Neuronal stem cell (in vitro differentiated cells): ENCODE results near the gene FAM98C.

Experiments used
- DNase-seq: peaks from one replicate; pipeline ENCODE4 v3.0.0-alpha.2; 2013; ENCODE audit warnings: low spot score
- H2AFZ ChIP-seq: one replicate; pipeline ENCODE4 v1.6.1; 2013; ENCODE audit warnings: mild to moderate bottlenecking, low read length, inconsistent platforms
- H2AK5ac ChIP-seq: 2 replicates; pipeline ENCODE4 v1.6.1; 2013; ENCODE audit warnings: low read depth, mild to moderate bottlenecking, inconsistent platforms, low read length, moderate library complexity, mixed read lengths
- H2BK120ac ChIP-seq: 2 replicates; pipeline ENCODE4 v1.6.1; 2013; ENCODE audit warnings: low read depth, mild to moderate bottlenecking, inconsistent platforms, low read length, moderate library complexity, mixed read lengths
- H2BK12ac ChIP-seq: one replicate; pipeline ENCODE4 v1.6.1; 2013; ENCODE audit warnings: low read length, inconsistent platforms
- H2BK15ac ChIP-seq: 2 replicates; pipeline ENCODE4 v1.6.1; 2013; ENCODE audit warnings: mild to moderate bottlenecking, low read length, inconsistent platforms, mixed read lengths
- H2BK5ac ChIP-seq: one replicate; pipeline ENCODE4 v1.6.1; 2013; ENCODE audit warnings: inconsistent platforms, mild to moderate bottlenecking, low read length, moderate library complexity
- H3K14ac ChIP-seq: one replicate; pipeline ENCODE4 v1.6.1; 2013; ENCODE audit warnings: low read length, inconsistent platforms
- H3K18ac ChIP-seq: 2 replicates; pipeline ENCODE4 v1.6.1; 2013; ENCODE audit warnings: low read length, inconsistent platforms
- H3K23ac ChIP-seq: 2 replicates; pipeline ENCODE4 v1.6.1; 2013; ENCODE audit warnings: low read depth, mild to moderate bottlenecking, mixed read lengths, low read length, inconsistent platforms; ENCODE audit not compliant: poor library complexity
- H3K27ac ChIP-seq: replicated peaks from 3 replicates; pipeline ENCODE4 v1.5.1; 2013; ENCODE audit warnings: low read length, inconsistent platforms
- H3K27me3 ChIP-seq, 3 experiments: 2 replicates each; pipeline ENCODE4 v1.6.1; 2013; ENCODE audit warnings: low read length in 3 of 3, mild to moderate bottlenecking in 2 of 3, inconsistent platforms in 1 of 3, low read depth in 1 of 3, mixed read lengths in 1 of 3, moderate library complexity in 1 of 3; ENCODE audit not compliant: control insufficient read depth in 3 of 3, insufficient read depth in 3 of 3
- H3K36me3 ChIP-seq, 2 donors: replicated peaks in 1 of 2; 2 replicates each; pipeline ENCODE4 v1.6.1; 2013; ENCODE audit warnings: low read length in 2 of 2; ENCODE audit not compliant: control insufficient read depth in 2 of 2, insufficient read depth in 2 of 2
- H3K4ac ChIP-seq: 2 replicates; pipeline ENCODE4 v1.6.1; 2013; ENCODE audit warnings: inconsistent platforms, mild to moderate bottlenecking, low read length, moderate library complexity
- H3K4me1 ChIP-seq, 2 donors: 1 replicate in 1 of 2; 2 replicates in 1 of 2; pipeline ENCODE4 v1.6.1; 2013; ENCODE audit warnings: low read length in 2 of 2, low read depth in 1 of 2; ENCODE audit not compliant: control insufficient read depth in 2 of 2, insufficient read depth in 1 of 2
- H3K4me2 ChIP-seq: one replicate; pipeline ENCODE4 v1.6.1; 2013; ENCODE audit warnings: mild to moderate bottlenecking, low read length, inconsistent platforms; ENCODE audit not compliant: insufficient read depth, poor library complexity, severe bottlenecking
- H3K4me3 ChIP-seq, 2 donors: 2 replicates each; pipeline ENCODE4 v1.5.1; 2013; ENCODE audit warnings: low read length in 2 of 2, mild to moderate bottlenecking in 2 of 2, inconsistent platforms in 1 of 2, moderate library complexity in 1 of 2
- H3K79me1 ChIP-seq: one replicate; pipeline ENCODE4 v1.6.1; 2013; ENCODE audit warnings: low read depth, mild to moderate bottlenecking, inconsistent platforms, low read length, moderate library complexity
- H3K9ac ChIP-seq: one replicate; pipeline ENCODE4 v1.6.1; 2013; ENCODE audit warnings: mild to moderate bottlenecking, low read depth, low read length, inconsistent platforms; ENCODE audit not compliant: poor library complexity
- H3K9me3 ChIP-seq, 2 donors: replicated peaks in 1 of 2; 2 replicates each; pipeline versions ENCODE3 to v1.6.1; 2013; ENCODE audit warnings: low read length in 2 of 2, mild to moderate bottlenecking in 2 of 2, inconsistent platforms in 1 of 2, low read depth in 1 of 2, mixed read lengths in 1 of 2, moderate library complexity in 1 of 2; ENCODE audit not compliant: control insufficient read depth in 2 of 2, insufficient read depth in 1 of 2
- H4K8ac ChIP-seq: one replicate; pipeline ENCODE4 v1.6.1; 2013; ENCODE audit warnings: low read depth, mild to moderate bottlenecking, inconsistent platforms, low read length, moderate library complexity
- H4K91ac ChIP-seq: one replicate; pipeline ENCODE4 v1.6.1; 2013; ENCODE audit warnings: low read length, low read depth, mild to moderate bottlenecking, inconsistent platforms; ENCODE audit not compliant: poor library complexity
- whole genome bisulfite sequencing, 2 donors: extraction: QIAGEN DNeasy Blood & Tissue Kit; methylation state at CpG; one replicate each; pipeline ENCODE4 v1.1.7; 2013; ENCODE audit warnings: missing lambda C conversion rate in 2 of 2, mixed read lengths in 1 of 2; ENCODE audit not compliant: insufficient read length in 2 of 2, insufficient replicate concordance in 1 of 2; ENCODE audit errors: extremely low coverage in 2 of 2; 5-methylcytosine and 5-hydroxymethylcytosine counted together

Gene FAM98C

GRCh38 chr19:38375098-38375493 is 27.8 kb upstream of the FAM98C start:
- Histone ChIP-seq H3K27ac (no peak overlapping the region), H4K8ac (no peak overlapping the region), H3K23ac (no peak overlapping the region), H3K36me3 (peaks cover 11 to 35% of the 10 kb centered on the region in 2 donors), H3K18ac (peak overlapping the region; percentile 97), H2BK5ac (no peak overlapping the region), H2BK120ac (no peak overlapping the region), H2BK15ac (peak overlapping the region; percentile 51), H3K4me2 (peak overlapping the region; percentile 72), H3K9me3 (no peaks in the 10 kb centered on the region), H2AFZ (peak overlapping the region; percentile 94), H4K91ac (no peak overlapping the region), H3K14ac (peak overlapping the region; percentile 86), H3K27me3 (peaks cover 0 to 11% (median 0%) of the 10 kb centered on the region in 3 experiments), H2AK5ac (no peak overlapping the region), H3K79me1 (peaks cover 10% of the 10 kb centered on the region), H3K9ac (peak overlapping the region; percentile 99), H3K4ac (no peak overlapping the region), H3K4me1 (peaks cover 8 to 9% of the 10 kb centered on the region in 2 donors), H3K4me3 (peak overlapping the region; percentile 76 to 91), H2BK12ac (no peak overlapping the region)
- no CpG with 5 or more reads among the region's 18 CpGs for WGBS, 2 donors
- DNase-seq = no peak

DNA sequence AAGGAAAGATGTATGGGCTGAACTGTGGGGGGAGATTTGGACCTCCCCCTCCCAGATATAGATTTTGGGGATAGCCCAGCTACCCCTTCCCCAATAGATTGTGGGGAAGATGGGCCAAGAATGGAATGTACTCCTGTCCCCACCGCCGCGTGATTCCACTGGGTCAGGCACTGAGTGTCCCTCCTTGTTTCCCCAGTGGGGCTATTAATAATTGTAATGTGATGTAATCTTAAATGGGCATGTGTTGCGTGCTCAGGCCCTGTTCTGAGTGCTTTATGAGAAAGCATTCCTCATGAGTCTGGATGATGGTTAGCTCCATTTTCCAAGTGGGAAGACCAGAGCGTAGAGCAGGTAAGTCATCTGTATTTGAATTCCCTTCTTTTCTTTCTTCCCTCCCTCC is 27.1 kb upstream of the FAM98C start:
- peaks cover 8 to 9% of the 10 kb centered on the region in 2 donors for H3K4me1 ChIP-seq
- H3K9ac ChIP-seq = no peak overlapping the region
- H3K27ac ChIP-seq = no peak overlapping the region
- peak overlapping the region; percentile 72 for H3K4me2 ChIP-seq
- no peak overlapping the region for H2BK12ac ChIP-seq
- H4K91ac ChIP-seq = no peak overlapping the region
- no peak for DNase-seq
- no peaks in the 10 kb centered on the region for H3K9me3 ChIP-seq
- no peak overlapping the region for H2AFZ ChIP-seq
- peaks cover 0 to 5% (median 0%) of the 10 kb centered on the region in 3 experiments for H3K27me3 ChIP-seq
- H2AK5ac ChIP-seq = no peak overlapping the region
- H2BK5ac ChIP-seq = no peak overlapping the region
- WGBS, 2 donors = no CpG with 5 or more reads among the region's 5 CpGs
- no peak overlapping the region for H2BK120ac ChIP-seq
- no peak overlapping the region for H2BK15ac ChIP-seq
- H3K79me1 ChIP-seq = peaks cover 10% of the 10 kb centered on the region
- H3K23ac ChIP-seq = no peak overlapping the region
- no peak overlapping the region for H3K14ac ChIP-seq
- no peak overlapping the region for H4K8ac ChIP-seq
- peak overlapping the region; percentile 76 to 91 for H3K4me3 ChIP-seq
- H3K4ac ChIP-seq = no peak overlapping the region
- H3K36me3 ChIP-seq = peaks cover 14 to 41% of the 10 kb centered on the region in 2 donors
- H3K18ac ChIP-seq = no peak overlapping the region

- Histone ChIP-seq H2AK5ac (no peak overlapping the region), H3K27me3 (peaks cover 0 to 4% (median 0%) of the 10 kb centered on the region in 3 experiments), H2BK15ac (no peak overlapping the region), H3K9me3 (no peaks in the 10 kb centered on the region), H3K14ac (no peak overlapping the region), H4K91ac (no peak overlapping the region), H3K4me3 (no peak overlapping the region), H3K23ac (no peak overlapping the region), H2BK5ac (no peak overlapping the region), H3K9ac (no peak overlapping the region), H2BK120ac (no peak overlapping the region), H4K8ac (no peak overlapping the region), H3K4me1 (peaks cover 8 to 9% of the 10 kb centered on the region in 2 donors), H3K27ac (no peak overlapping the region), H3K36me3 (peaks cover 23 to 49% of the 10 kb centered on the region in 2 donors), H3K4me2 (no peak overlapping the region), H3K79me1 (peaks cover 10% of the 10 kb centered on the region), H3K4ac (no peak overlapping the region), H2AFZ (no peak overlapping the region), H2BK12ac (no peak overlapping the region), H3K18ac (no peak overlapping the region)
- DNase-seq = no peak
- WGBS, 2 donors = no CpG with 5 or more reads among the region's 3 CpGs
Measured at GRCh38 chr19:38376576-38376975, 26.3 kb upstream of the FAM98C start.

- no peak overlapping the region for H2AK5ac ChIP-seq
- no peaks in the 10 kb centered on the region for H3K9me3 ChIP-seq
- H2AFZ ChIP-seq = no peak overlapping the region
- no peak overlapping the region for H3K18ac ChIP-seq
- H2BK15ac ChIP-seq = no peak overlapping the region
- no CpG with 5 or more reads among the region's 4 CpGs for WGBS, 2 donors
- H3K4me1 ChIP-seq = peaks cover 8 to 9% of the 10 kb centered on the region in 2 donors
- no peak overlapping the region for H4K91ac ChIP-seq
- H3K14ac ChIP-seq = no peak overlapping the region
- H3K27me3 ChIP-seq = no peaks in the 10 kb centered on the region
- H3K36me3 ChIP-seq = peaks cover 27 to 54% of the 10 kb centered on the region in 2 donors
- peaks cover 10% of the 10 kb centered on the region for H3K79me1 ChIP-seq
- no peak overlapping the region for H2BK12ac ChIP-seq
- no peak overlapping the region for H3K9ac ChIP-seq
- H3K4ac ChIP-seq = no peak overlapping the region
- H2BK5ac ChIP-seq = no peak overlapping the region
- DNase-seq = no peak
- H3K23ac ChIP-seq = no peak overlapping the region
- no peak overlapping the region for H3K4me2 ChIP-seq
- no peak overlapping the region for H3K27ac ChIP-seq
- H3K4me3 ChIP-seq = no peak overlapping the region
- H2BK120ac ChIP-seq = no peak overlapping the region
- H4K8ac ChIP-seq = no peak overlapping the region
Measured at GRCh38 chr19:38377052-38377451, 25.8 kb upstream of the FAM98C start.
